SK-N-SH (cell line): ENCODE measurements around the gene TMEM214. TPM values are rescaled to one million over a fixed set of nuclear protein-coding genes. Genes with fewer than 3 reads are reported as not detected.

Experiments
- CTCF ChIA-PET: fragments of 300-600, 350-600 bp; formaldehyde crosslinking; extraction: SDS; loops from one replicate; lab custom pipeline; 2021; lab: Yijun Ruan, JAX
- POLR2A ChIA-PET: fragments of 350-600 bp; sonication (Branson Sonifier 250); formaldehyde crosslinking; extraction: SDS; loops from one replicate; lab custom pipeline; 2020; ENCODE audit warnings: antibody characterized with exemption, inconsistent platforms; lab: Yijun Ruan, JAX
- DNase-seq: peaks from one replicate; pipeline ENCODE4 v3.0.0; 2012
- H2AFZ ChIP-seq: fragments of 200-600 bp; sonication (generic); 2 replicates; pipeline ENCODE4 v1.8.1; 2016; ENCODE audit warnings: antibody characterized with exemption, mild to moderate bottlenecking, low read depth
- H3F3A ChIP-seq: fragments of 200-600 bp; sonication (generic); replicated peaks from 2 replicates; pipeline ENCODE3; 2016; ENCODE audit warnings: antibody characterized with exemption, mild to moderate bottlenecking; ENCODE audit not compliant: insufficient read depth
- H3K27ac ChIP-seq, 2 experiments: fragments of 200-500 bp in 1 of 2; fragments of 200-600 bp in 1 of 2; sonication (Bioruptor generic) in 1 of 2; sonication (generic), shearing (Covaris generic) in 1 of 2; 2 replicates each; pipeline versions ENCODE4 v1.5.1 to v1.6.1; 2014 to 2016; ENCODE audit warnings: low read depth in 2 of 2, inconsistent platforms in 1 of 2, low read length in 1 of 2, mild to moderate bottlenecking in 1 of 2, mixed read lengths in 1 of 2
- H3K27me3 ChIP-seq: fragments of 200-600 bp; sonication (generic), shearing (Covaris generic); 2 replicates; pipeline ENCODE4 v1.6.1; 2016; ENCODE audit warnings: mixed run types; ENCODE audit not compliant: insufficient read depth
- H3K36me3 ChIP-seq, 2 experiments: fragments of 200-500 bp in 1 of 2; fragments of 200-600 bp in 1 of 2; sonication (Bioruptor generic) in 1 of 2; sonication (generic) in 1 of 2; replicated peaks in 1 of 2; 2 replicates each; pipeline versions ENCODE3 to v1.5.1; 2014 to 2016; ENCODE audit warnings: low read length in 1 of 2, mild to moderate bottlenecking in 1 of 2; ENCODE audit not compliant: insufficient read depth in 2 of 2, control insufficient read depth in 1 of 2
- H3K4me1 ChIP-seq, 2 experiments: fragments of 200-500 bp in 1 of 2; fragments of 200-600 bp in 1 of 2; sonication (Bioruptor generic) in 1 of 2; sonication (generic), shearing (Covaris generic) in 1 of 2; 2 replicates each; pipeline versions ENCODE4 v1.5.1 to v1.6.1; 2014 to 2016; ENCODE audit warnings: low read depth in 1 of 2, low read length in 1 of 2, mixed run types in 1 of 2; ENCODE audit not compliant: insufficient read depth in 2 of 2, control insufficient read depth in 1 of 2
- H3K4me2 ChIP-seq: fragments of 200-600 bp; sonication (generic), shearing (Covaris generic); 2 replicates; pipeline ENCODE4 v1.6.1; 2017; ENCODE audit warnings: mixed run types
- H3K4me3 ChIP-seq, 2 experiments: fragments of 200-500 bp in 1 of 2; fragments of 200-600 bp in 1 of 2; sonication (Bioruptor generic) in 1 of 2; sonication (generic), shearing (Covaris generic) in 1 of 2; 2 replicates each; pipeline versions ENCODE4 v1.5.1 to v1.8.1; 2014 to 2016; ENCODE audit warnings: low read depth in 2 of 2, inconsistent platforms in 1 of 2, low read length in 1 of 2, mild to moderate bottlenecking in 1 of 2, mixed read lengths in 1 of 2, moderate library complexity in 1 of 2
- H3K79me2 ChIP-seq: fragments of 200-600 bp; sonication (generic); 2 replicates; pipeline ENCODE4 v1.8.1; 2017; ENCODE audit warnings: mild to moderate bottlenecking; ENCODE audit not compliant: insufficient read depth
- H3K9ac ChIP-seq: fragments of 200-600 bp; sonication (generic); 2 replicates; pipeline ENCODE4 v1.6.1; 2017; ENCODE audit warnings: mixed run types
- H3K9me2 ChIP-seq: fragments of 200-600 bp; sonication (generic); 2 replicates; pipeline ENCODE4 v1.6.1; 2017; ENCODE audit warnings: mixed run types
- H3K9me3 ChIP-seq: fragments of 200-600 bp; sonication (generic); 2 replicates; pipeline ENCODE4 v1.6.1; 2017; ENCODE audit warnings: mixed run types, mild to moderate bottlenecking, moderate library complexity
- H4K20me1 ChIP-seq: fragments of 200-600 bp; sonication (generic); 2 replicates; pipeline ENCODE4 v1.6.1; 2017; ENCODE audit warnings: mild to moderate bottlenecking, mixed run types; ENCODE audit not compliant: insufficient read depth
- CHD2 ChIP-seq: fragments of 150-350 bp; IDR thresholded peaks from 2 replicates; pipeline ENCODE4 v1.6.1; 2018; ENCODE audit warnings: low read length; ENCODE audit not compliant: partially characterized antibody
- CTCF ChIP-seq: fragments of 200-600 bp; sonication (generic); IDR thresholded peaks from 2 replicates; pipeline ENCODE4 v1.6.1; 2017; ENCODE audit warnings: antibody characterized with exemption, mild to moderate bottlenecking, moderate library complexity
- ELF1 ChIP-seq: IDR thresholded peaks from 2 replicates; pipeline ENCODE4 v1.4.0; 2012
- EZH2phosphoT487 ChIP-seq: fragments of 200-600 bp; sonication (generic); IDR thresholded peaks from 2 replicates; pipeline ENCODE4 v1.6.1; 2017; ENCODE audit warnings: low read depth, mixed run types, mild to moderate bottlenecking, antibody characterized with exemption, moderate library complexity, borderline replicate concordance
- FOXJ3 ChIP-seq: sonication (generic); formaldehyde crosslinking; IDR thresholded peaks from 2 replicates; pipeline ENCODE4 v1.5.1; 2020; ENCODE audit warnings: mild to moderate bottlenecking, missing genetic modification reagents
- FOXM1 ChIP-seq: IDR thresholded peaks from 2 replicates; pipeline ENCODE4 v1.4.0; 2012; ENCODE audit warnings: low read depth, mild to moderate bottlenecking
- GABPA ChIP-seq: IDR thresholded peaks from 2 replicates; pipeline ENCODE4 v1.4.0; 2012; ENCODE audit warnings: low read depth, mild to moderate bottlenecking
- GATA2 ChIP-seq: sonication (generic); formaldehyde crosslinking; IDR thresholded peaks from 2 replicates; pipeline ENCODE4 v1.5.0; 2020; ENCODE audit warnings: mild to moderate bottlenecking, missing genetic modification reagents
- JUND ChIP-seq: IDR thresholded peaks from 2 replicates; pipeline ENCODE4 v1.4.0; 2012
- MAX ChIP-seq: IDR thresholded peaks from 2 replicates; pipeline ENCODE4 v1.4.0; 2012; ENCODE audit warnings: low read depth
- MXI1 ChIP-seq: IDR thresholded peaks from 2 replicates; pipeline ENCODE4 v1.6.1; 2012; ENCODE audit warnings: mild to moderate bottlenecking, low read depth, low read length, improper control_type of control experiment
- NFIC ChIP-seq: IDR thresholded peaks from 2 replicates; pipeline ENCODE4 v1.4.0; 2012; ENCODE audit warnings: borderline replicate concordance
- NRF1 ChIP-seq: IDR thresholded peaks from 2 replicates; pipeline ENCODE4 v1.6.1; 2012; ENCODE audit warnings: low read depth, mild to moderate bottlenecking, low read length
- POLR2AphosphoS5 ChIP-seq: IDR thresholded peaks from 2 replicates; pipeline ENCODE4 v1.6.1; 2012; ENCODE audit warnings: low read depth, low read length
- RFX5 ChIP-seq: IDR thresholded peaks from 2 replicates; pipeline ENCODE4 v1.6.1; 2012; ENCODE audit warnings: mild to moderate bottlenecking, improper control_type of control experiment, low read length
- SIN3A ChIP-seq: IDR thresholded peaks from 2 replicates; pipeline ENCODE4 v1.6.1; 2012; ENCODE audit warnings: low read depth, mild to moderate bottlenecking, low read length, moderate library complexity, borderline replicate concordance
- SMC3 ChIP-seq: IDR thresholded peaks from 2 replicates; pipeline ENCODE4 v1.6.1; 2012; ENCODE audit warnings: low read depth, low read length, improper control_type of control experiment
- TAF1 ChIP-seq: IDR thresholded peaks from 2 replicates; pipeline ENCODE4 v1.6.1; 2012; ENCODE audit warnings: low read depth, mild to moderate bottlenecking, low read length, moderate library complexity, borderline replicate concordance
- TCF12 ChIP-seq: IDR thresholded peaks from 2 replicates; pipeline ENCODE4 v1.4.0; 2012
- YY1 ChIP-seq: IDR thresholded peaks from 2 replicates; pipeline ENCODE4 v1.4.0; 2012; ENCODE audit warnings: low read depth, mild to moderate bottlenecking
- ZBTB33 ChIP-seq: IDR thresholded peaks from 2 replicates; pipeline ENCODE4 v1.4.0; 2012; ENCODE audit warnings: low read depth, borderline replicate concordance
- WGBS: methylation state at CpG from one replicate; pipeline ENCODE4 v1.1.6; 2017; ENCODE audit warnings: low lambda C conversion rate; 5-methylcytosine and 5-hydroxymethylcytosine counted together
- polyA plus RNA-seq, 3 experiments: library from polyadenylated mRNA; depleted of rRNA; stranded (reverse); fragments of >200 nt; gene quantifications; 2 replicates each; pipeline ENCODE4 v1.2.3, GENCODE V29; 2012
- TF ChIP-seq, protein P1 (sequence below): IDR thresholded peaks from 2 replicates; pipeline ENCODE4 v1.4.0; 2012; ENCODE audit warnings: low read depth, borderline replicate concordance
- TF ChIP-seq, protein P2 (sequence below): fragments of 150-350 bp; IDR thresholded peaks from 2 replicates; pipeline ENCODE4 v1.6.1; 2016; ENCODE audit warnings: mild to moderate bottlenecking, low read depth, low read length

TMEM214 gene
- polyA plus RNA-seq, 1 of the 3 experiments (the other 2 are of a cell fraction) = 69.4 TPM

DNA sequence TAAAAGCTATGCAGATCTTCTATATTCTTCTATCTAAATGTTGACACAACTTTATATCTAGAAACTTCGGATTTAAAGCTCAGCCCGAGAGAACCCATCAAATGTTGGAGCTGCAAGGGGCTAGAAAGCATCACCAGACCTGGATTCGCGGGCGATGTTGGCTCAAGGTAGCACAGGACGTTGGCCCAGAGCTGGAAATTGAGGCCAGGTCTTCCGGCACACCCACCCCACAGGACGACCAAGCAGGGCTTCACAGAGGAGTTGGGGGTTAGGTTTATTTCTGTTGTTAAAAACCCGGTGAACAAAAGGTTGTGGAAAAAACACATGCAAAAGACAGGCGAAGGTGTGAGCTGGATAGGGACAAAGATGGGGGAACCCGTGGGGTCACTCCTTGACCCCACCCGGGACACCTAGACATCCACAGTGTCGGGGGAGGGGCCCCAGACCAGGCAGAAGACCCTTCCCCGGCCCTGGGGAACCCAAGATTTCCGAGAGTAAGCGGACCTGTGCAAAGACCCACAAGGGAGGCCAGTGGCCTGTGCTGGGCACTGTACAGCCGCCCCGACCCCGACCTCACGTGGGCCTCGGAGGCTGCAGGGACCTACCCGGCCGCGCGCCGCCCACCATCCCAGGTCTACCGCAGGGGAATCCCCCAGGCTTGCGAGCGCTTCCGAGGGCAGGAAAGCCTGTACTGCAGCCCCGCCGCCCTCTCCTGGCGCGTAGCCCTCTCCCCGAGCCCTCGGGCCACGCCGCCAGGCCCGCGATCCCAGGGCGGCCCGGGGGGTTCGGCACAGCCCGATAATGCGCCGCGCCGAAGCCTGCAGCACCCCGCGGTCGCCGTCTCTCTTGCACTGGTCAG, 16.9 kb downstream of the TMEM214 start:
- Histone ChIP-seq H3K4me1 (peaks cover 10 to 15% of the 10 kb centered on the region in 2 experiments; a peak in 2 of 4 replicates), H3K9ac (peak overlapping the region; percentile 60), H3K4me3 (peak overlapping the region; percentile 86 to 89), H3K27ac (peak overlapping the region; percentile 81 to 98), H3K79me2 (no peaks in the 10 kb centered on the region), H3K9me3 (no peaks in the 10 kb centered on the region), H2AFZ (peak overlapping the region; percentile 70), H3K36me3 (peaks cover 0 to 15% of the 10 kb centered on the region in 2 experiments), H3K4me2 (peak overlapping the region; percentile 98), H3K27me3 (no peaks in the 10 kb centered on the region), H4K20me1 (no peaks in the 10 kb centered on the region), H3K9me2 (no peaks in the 10 kb centered on the region), H3F3A (peaks cover 32% of the 10 kb centered on the region)
- TF ChIP-seq TAF1 = no peak
- no peak for TF ChIP-seq POLR2AphosphoS5
- no peak for TF ChIP-seq ELF1
- TF ChIP-seq EZH2phosphoT487 = no peak
- TF ChIP-seq SMC3 = no peak
- no peak for TF ChIP-seq FOXM1
- TF ChIP-seq YY1 = no peak; the same call in 1 of the 2 replicates
- TF ChIP-seq GABPA = no peak
- TF ChIP-seq MAX = peak; percentile 15; the same call in 1 of the 2 replicates
- TF ChIP-seq FOXJ3 (CRISPR knock-in tag) = peak; percentile 11; the same call in 1 of the 2 replicates
- no peak for TF ChIP-seq TCF12
- no peak for TF ChIP-seq NRF1
- no peak for TF ChIP-seq GATA2
- TF ChIP-seq MXI1 = peak; percentile 19; the same call in 1 of the 2 replicates
- no peak for TF ChIP-seq NFIC
- TF ChIP-seq, protein P1, sequence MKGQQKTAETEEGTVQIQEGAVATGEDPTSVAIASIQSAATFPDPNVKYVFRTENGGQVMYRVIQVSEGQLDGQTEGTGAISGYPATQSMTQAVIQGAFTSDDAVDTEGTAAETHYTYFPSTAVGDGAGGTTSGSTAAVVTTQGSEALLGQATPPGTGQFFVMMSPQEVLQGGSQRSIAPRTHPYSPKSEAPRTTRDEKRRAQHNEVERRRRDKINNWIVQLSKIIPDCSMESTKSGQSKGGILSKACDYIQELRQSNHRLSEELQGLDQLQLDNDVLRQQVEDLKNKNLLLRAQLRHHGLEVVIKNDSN = no peak
- TF ChIP-seq CHD2 = no peak
- TF ChIP-seq, protein P2, sequence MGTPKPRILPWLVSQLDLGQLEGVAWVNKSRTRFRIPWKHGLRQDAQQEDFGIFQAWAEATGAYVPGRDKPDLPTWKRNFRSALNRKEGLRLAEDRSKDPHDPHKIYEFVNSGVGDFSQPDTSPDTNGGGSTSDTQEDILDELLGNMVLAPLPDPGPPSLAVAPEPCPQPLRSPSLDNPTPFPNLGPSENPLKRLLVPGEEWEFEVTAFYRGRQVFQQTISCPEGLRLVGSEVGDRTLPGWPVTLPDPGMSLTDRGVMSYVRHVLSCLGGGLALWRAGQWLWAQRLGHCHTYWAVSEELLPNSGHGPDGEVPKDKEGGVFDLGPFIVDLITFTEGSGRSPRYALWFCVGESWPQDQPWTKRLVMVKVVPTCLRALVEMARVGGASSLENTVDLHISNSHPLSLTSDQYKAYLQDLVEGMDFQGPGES = no peak
- TF ChIP-seq SIN3A = no peak
- TF ChIP-seq JUND = no peak
- no peak for TF ChIP-seq ZBTB33
- TF ChIP-seq RFX5 = no peak
- no peak for TF ChIP-seq CTCF
- POLR2A ChIA-PET = interaction anchor here (0.6 to 4.8 kb wide), 17 partner anchors 10 to 200 kb away, joined by 3 to 80 read pairs (median 7); partner anchors contain the start of genes ATRAID, EMILIN1, KHK and OST4
- peak; percentile 88 for DNase-seq
- 41% methylated on average over 21 of the region's 52 CpGs for WGBS
- CTCF ChIA-PET = interaction anchor here (0.6 to 13.5 kb wide), 22 partner anchors 8 to 1886 kb away, joined by 3 to 216 read pairs (median 6); partner anchors contain the start of genes EMILIN1, KHK and OST4
